SK-N-SH (cell line): ENCODE results near the gene MRPS34. TPM values are rescaled to one million over a fixed set of nuclear protein-coding genes. Genes with fewer than 3 reads are reported as not detected.

Experiments
- CTCF ChIA-PET: fragments of 300-600, 350-600 bp; formaldehyde crosslinking; extraction: SDS; loops from one replicate; lab custom pipeline; 2021; lab: Yijun Ruan, JAX
- POLR2A ChIA-PET: fragments of 350-600 bp; sonication (Branson Sonifier 250); formaldehyde crosslinking; extraction: SDS; loops from one replicate; lab custom pipeline; 2020; ENCODE audit warnings: antibody characterized with exemption, inconsistent platforms; lab: Yijun Ruan, JAX
- DNase-seq: peaks from one replicate; pipeline ENCODE4 v3.0.0; 2012
- H2AFZ ChIP-seq: fragments of 200-600 bp; sonication (generic); 2 replicates; pipeline ENCODE4 v1.8.1; 2016; ENCODE audit warnings: antibody characterized with exemption, mild to moderate bottlenecking, low read depth
- H3F3A ChIP-seq: fragments of 200-600 bp; sonication (generic); replicated peaks from 2 replicates; pipeline ENCODE3; 2016; ENCODE audit warnings: antibody characterized with exemption, mild to moderate bottlenecking; ENCODE audit not compliant: insufficient read depth
- H3K27ac ChIP-seq, 2 experiments: fragments of 200-500 bp in 1 of 2; fragments of 200-600 bp in 1 of 2; sonication (Bioruptor generic) in 1 of 2; sonication (generic), shearing (Covaris generic) in 1 of 2; 2 replicates each; pipeline versions ENCODE4 v1.5.1 to v1.6.1; 2014 to 2016; ENCODE audit warnings: low read depth in 2 of 2, inconsistent platforms in 1 of 2, low read length in 1 of 2, mild to moderate bottlenecking in 1 of 2, mixed read lengths in 1 of 2
- H3K27me3 ChIP-seq: fragments of 200-600 bp; sonication (generic), shearing (Covaris generic); 2 replicates; pipeline ENCODE4 v1.6.1; 2016; ENCODE audit warnings: mixed run types; ENCODE audit not compliant: insufficient read depth
- H3K36me3 ChIP-seq, 2 experiments: fragments of 200-500 bp in 1 of 2; fragments of 200-600 bp in 1 of 2; sonication (Bioruptor generic) in 1 of 2; sonication (generic) in 1 of 2; replicated peaks in 1 of 2; 2 replicates each; pipeline versions ENCODE3 to v1.5.1; 2014 to 2016; ENCODE audit warnings: low read length in 1 of 2, mild to moderate bottlenecking in 1 of 2; ENCODE audit not compliant: insufficient read depth in 2 of 2, control insufficient read depth in 1 of 2
- H3K4me1 ChIP-seq, 2 experiments: fragments of 200-500 bp in 1 of 2; fragments of 200-600 bp in 1 of 2; sonication (Bioruptor generic) in 1 of 2; sonication (generic), shearing (Covaris generic) in 1 of 2; 2 replicates each; pipeline versions ENCODE4 v1.5.1 to v1.6.1; 2014 to 2016; ENCODE audit warnings: low read depth in 1 of 2, low read length in 1 of 2, mixed run types in 1 of 2; ENCODE audit not compliant: insufficient read depth in 2 of 2, control insufficient read depth in 1 of 2
- H3K4me2 ChIP-seq: fragments of 200-600 bp; sonication (generic), shearing (Covaris generic); 2 replicates; pipeline ENCODE4 v1.6.1; 2017; ENCODE audit warnings: mixed run types
- H3K4me3 ChIP-seq, 2 experiments: fragments of 200-500 bp in 1 of 2; fragments of 200-600 bp in 1 of 2; sonication (Bioruptor generic) in 1 of 2; sonication (generic), shearing (Covaris generic) in 1 of 2; 2 replicates each; pipeline versions ENCODE4 v1.5.1 to v1.8.1; 2014 to 2016; ENCODE audit warnings: low read depth in 2 of 2, inconsistent platforms in 1 of 2, low read length in 1 of 2, mild to moderate bottlenecking in 1 of 2, mixed read lengths in 1 of 2, moderate library complexity in 1 of 2
- H3K79me2 ChIP-seq: fragments of 200-600 bp; sonication (generic); 2 replicates; pipeline ENCODE4 v1.8.1; 2017; ENCODE audit warnings: mild to moderate bottlenecking; ENCODE audit not compliant: insufficient read depth
- H3K9ac ChIP-seq: fragments of 200-600 bp; sonication (generic); 2 replicates; pipeline ENCODE4 v1.6.1; 2017; ENCODE audit warnings: mixed run types
- H3K9me2 ChIP-seq: fragments of 200-600 bp; sonication (generic); 2 replicates; pipeline ENCODE4 v1.6.1; 2017; ENCODE audit warnings: mixed run types
- H3K9me3 ChIP-seq: fragments of 200-600 bp; sonication (generic); 2 replicates; pipeline ENCODE4 v1.6.1; 2017; ENCODE audit warnings: mixed run types, mild to moderate bottlenecking, moderate library complexity
- H4K20me1 ChIP-seq: fragments of 200-600 bp; sonication (generic); 2 replicates; pipeline ENCODE4 v1.6.1; 2017; ENCODE audit warnings: mild to moderate bottlenecking, mixed run types; ENCODE audit not compliant: insufficient read depth
- CHD2 ChIP-seq: fragments of 150-350 bp; IDR thresholded peaks from 2 replicates; pipeline ENCODE4 v1.6.1; 2018; ENCODE audit warnings: low read length; ENCODE audit not compliant: partially characterized antibody
- FOXJ3 ChIP-seq: sonication (generic); formaldehyde crosslinking; IDR thresholded peaks from 2 replicates; pipeline ENCODE4 v1.5.1; 2020; ENCODE audit warnings: mild to moderate bottlenecking, missing genetic modification reagents
- GABPA ChIP-seq: IDR thresholded peaks from 2 replicates; pipeline ENCODE4 v1.4.0; 2012; ENCODE audit warnings: low read depth, mild to moderate bottlenecking
- GATA2 ChIP-seq: sonication (generic); formaldehyde crosslinking; IDR thresholded peaks from 2 replicates; pipeline ENCODE4 v1.5.0; 2020; ENCODE audit warnings: mild to moderate bottlenecking, missing genetic modification reagents
- JUND ChIP-seq: IDR thresholded peaks from 2 replicates; pipeline ENCODE4 v1.4.0; 2012
- POLR2AphosphoS5 ChIP-seq: IDR thresholded peaks from 2 replicates; pipeline ENCODE4 v1.6.1; 2012; ENCODE audit warnings: low read depth, low read length
- RFX5 ChIP-seq: IDR thresholded peaks from 2 replicates; pipeline ENCODE4 v1.6.1; 2012; ENCODE audit warnings: mild to moderate bottlenecking, improper control_type of control experiment, low read length
- RXRA ChIP-seq: IDR thresholded peaks from 2 replicates; pipeline ENCODE4 v1.4.0; 2012; ENCODE audit warnings: low read depth, mild to moderate bottlenecking, borderline replicate concordance
- SIN3A ChIP-seq: IDR thresholded peaks from 2 replicates; pipeline ENCODE4 v1.6.1; 2012; ENCODE audit warnings: low read depth, mild to moderate bottlenecking, low read length, moderate library complexity, borderline replicate concordance
- TEAD4 ChIP-seq: IDR thresholded peaks from 2 replicates; pipeline ENCODE4 v1.4.0; 2012; ENCODE audit warnings: mild to moderate bottlenecking, borderline replicate concordance; ENCODE audit not compliant: insufficient read depth
- WGBS: methylation state at CpG from one replicate; pipeline ENCODE4 v1.1.6; 2017; ENCODE audit warnings: low lambda C conversion rate; 5-methylcytosine and 5-hydroxymethylcytosine counted together
- polyA plus RNA-seq, 3 experiments: library from polyadenylated mRNA; depleted of rRNA; stranded (reverse); fragments of >200 nt; gene quantifications; 2 replicates each; pipeline ENCODE4 v1.2.3, GENCODE V29; 2012
- TF ChIP-seq, protein P1 (sequence below): IDR thresholded peaks from 2 replicates; pipeline ENCODE4 v1.4.0; 2012; ENCODE audit warnings: low read depth, borderline replicate concordance
- TF ChIP-seq, protein P2 (sequence below): fragments of 200-600 bp; sonication (generic); IDR thresholded peaks from 2 replicates; pipeline ENCODE4 v1.6.1; 2017; ENCODE audit warnings: antibody characterized with exemption, mild to moderate bottlenecking, moderate library complexity
- TF ChIP-seq, protein P3 (sequence below): IDR thresholded peaks from 2 replicates; pipeline ENCODE4; 2012

Gene MRPS34
- polyA plus RNA-seq, 1 of the 3 experiments (the other 2 are of a cell fraction) = 156 TPM

DNA sequence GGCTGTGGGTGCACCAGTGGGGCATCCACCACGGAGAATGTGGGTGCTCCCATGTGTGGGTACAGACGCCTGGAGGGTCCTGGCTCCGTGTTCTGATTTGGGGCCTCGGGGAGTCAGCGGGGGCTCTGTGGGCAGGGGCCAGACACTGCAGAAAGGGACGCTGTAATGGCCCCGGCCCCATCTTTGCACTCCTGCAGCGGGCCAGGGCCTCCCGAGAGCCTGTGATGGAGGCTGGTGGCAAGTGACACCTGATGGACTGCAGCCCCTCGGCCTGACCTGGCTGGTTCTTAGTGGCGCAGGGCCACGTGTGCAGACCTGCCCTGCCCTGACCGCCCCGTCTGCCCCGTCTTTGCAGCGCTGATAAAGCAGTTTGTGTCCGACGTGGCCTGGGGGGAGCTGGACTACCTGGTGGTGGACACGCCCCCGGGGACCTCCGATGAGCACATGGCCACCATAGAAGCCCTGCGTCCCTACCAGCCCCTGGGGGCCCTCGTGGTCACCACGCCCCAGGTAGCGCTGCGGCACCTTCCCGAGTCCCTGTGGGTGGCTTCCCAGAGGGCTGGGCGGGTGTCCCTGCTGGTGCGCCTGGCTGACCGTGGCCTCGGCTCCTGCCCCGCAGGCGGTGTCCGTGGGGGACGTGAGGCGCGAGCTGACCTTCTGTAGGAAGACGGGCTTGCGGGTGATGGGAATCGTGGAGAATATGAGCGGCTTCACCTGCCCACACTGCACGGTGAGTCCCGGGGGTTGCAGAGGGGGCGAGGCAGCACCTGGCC is 14.6 kb upstream of the MRPS34 start (continued):
- TF ChIP-seq GABPA = no peak
- TF ChIP-seq JUND = no peak

DNA sequence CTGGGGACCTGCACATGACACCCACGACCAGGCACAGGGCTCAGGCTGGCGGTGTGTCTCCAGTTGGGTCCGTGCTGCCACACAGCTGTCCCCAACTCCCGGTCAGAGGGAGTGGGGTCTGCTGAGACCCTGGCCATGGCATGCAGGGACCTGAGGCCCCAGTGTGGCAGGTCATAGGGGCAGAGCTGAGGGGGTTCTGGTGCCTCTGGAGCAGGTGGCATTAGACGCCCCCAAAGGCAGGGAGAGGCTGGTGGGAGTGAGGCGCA is 14.1 kb upstream of the MRPS34 start:
- no peaks in the 10 kb centered on the region for H3K9me3 ChIP-seq

DNA sequence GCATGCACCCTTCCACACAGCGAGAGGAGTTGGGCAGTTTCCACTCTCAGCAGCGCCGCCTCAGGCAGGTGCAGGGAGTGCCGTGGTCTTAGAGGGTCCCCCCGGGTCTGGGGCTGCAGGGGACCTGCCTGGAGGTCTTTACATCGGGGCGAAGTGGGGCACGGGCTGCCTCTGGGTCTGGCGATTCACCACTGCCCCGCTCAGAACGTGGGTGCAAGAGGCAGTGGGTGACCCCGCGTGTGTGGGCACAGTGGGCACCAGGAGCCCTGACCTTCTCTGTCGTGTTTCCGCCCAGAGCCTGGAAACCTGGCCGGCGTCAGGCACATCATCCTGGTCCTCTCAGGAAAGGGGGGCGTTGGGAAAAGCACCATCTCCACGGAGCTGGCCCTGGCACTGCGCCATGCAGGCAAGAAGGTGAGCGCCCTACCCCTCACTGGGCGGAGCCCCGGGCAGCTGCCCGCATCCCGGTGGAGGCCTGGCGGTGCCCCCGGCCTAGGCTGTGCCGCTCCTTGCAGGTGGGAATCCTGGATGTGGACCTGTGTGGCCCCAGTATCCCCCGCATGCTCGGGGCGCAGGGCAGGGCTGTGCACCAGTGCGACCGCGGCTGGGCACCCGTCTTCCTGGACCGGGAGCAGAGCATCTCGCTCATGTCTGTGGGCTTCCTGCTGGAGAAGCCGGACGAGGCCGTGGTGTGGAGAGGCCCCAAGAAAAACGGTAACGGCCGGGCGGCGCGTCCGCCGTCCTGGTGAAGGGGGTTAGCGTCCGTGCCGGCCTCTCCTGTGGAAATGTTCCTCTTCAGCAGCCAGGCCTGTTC is 13.5 kb upstream of the MRPS34 start:
- Histone ChIP-seq H3K4me1 (peaks cover 0 to 3% of the 10 kb centered on the region in 2 experiments; a peak in 1 of 4 replicates), H3K27ac (no peak overlapping the region), H3K4me2 (no peak overlapping the region), H3K79me2 (peaks cover 45% of the 10 kb centered on the region), H4K20me1 (peaks cover 6% of the 10 kb centered on the region; the same call in 1 of the 2 replicates), H2AFZ (no peak overlapping the region), H3K27me3 (no peaks in the 10 kb centered on the region), H3K36me3 (peaks cover 0 to 41% of the 10 kb centered on the region in 2 experiments), H3K9ac (no peak overlapping the region), H3F3A (peaks cover 3% of the 10 kb centered on the region), H3K9me2 (no peaks in the 10 kb centered on the region), H3K9me3 (no peaks in the 10 kb centered on the region), H3K4me3 (no peak overlapping the region)
- POLR2A ChIA-PET = no interaction called here
- TF ChIP-seq, protein P1, sequence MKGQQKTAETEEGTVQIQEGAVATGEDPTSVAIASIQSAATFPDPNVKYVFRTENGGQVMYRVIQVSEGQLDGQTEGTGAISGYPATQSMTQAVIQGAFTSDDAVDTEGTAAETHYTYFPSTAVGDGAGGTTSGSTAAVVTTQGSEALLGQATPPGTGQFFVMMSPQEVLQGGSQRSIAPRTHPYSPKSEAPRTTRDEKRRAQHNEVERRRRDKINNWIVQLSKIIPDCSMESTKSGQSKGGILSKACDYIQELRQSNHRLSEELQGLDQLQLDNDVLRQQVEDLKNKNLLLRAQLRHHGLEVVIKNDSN = no peak
- no peak for TF ChIP-seq RXRA
- no peak for TF ChIP-seq SIN3A
- TF ChIP-seq, protein P2, sequence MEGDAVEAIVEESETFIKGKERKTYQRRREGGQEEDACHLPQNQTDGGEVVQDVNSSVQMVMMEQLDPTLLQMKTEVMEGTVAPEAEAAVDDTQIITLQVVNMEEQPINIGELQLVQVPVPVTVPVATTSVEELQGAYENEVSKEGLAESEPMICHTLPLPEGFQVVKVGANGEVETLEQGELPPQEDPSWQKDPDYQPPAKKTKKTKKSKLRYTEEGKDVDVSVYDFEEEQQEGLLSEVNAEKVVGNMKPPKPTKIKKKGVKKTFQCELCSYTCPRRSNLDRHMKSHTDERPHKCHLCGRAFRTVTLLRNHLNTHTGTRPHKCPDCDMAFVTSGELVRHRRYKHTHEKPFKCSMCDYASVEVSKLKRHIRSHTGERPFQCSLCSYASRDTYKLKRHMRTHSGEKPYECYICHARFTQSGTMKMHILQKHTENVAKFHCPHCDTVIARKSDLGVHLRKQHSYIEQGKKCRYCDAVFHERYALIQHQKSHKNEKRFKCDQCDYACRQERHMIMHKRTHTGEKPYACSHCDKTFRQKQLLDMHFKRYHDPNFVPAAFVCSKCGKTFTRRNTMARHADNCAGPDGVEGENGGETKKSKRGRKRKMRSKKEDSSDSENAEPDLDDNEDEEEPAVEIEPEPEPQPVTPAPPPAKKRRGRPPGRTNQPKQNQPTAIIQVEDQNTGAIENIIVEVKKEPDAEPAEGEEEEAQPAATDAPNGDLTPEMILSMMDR = no peak
- no peak for TF ChIP-seq TEAD4
- TF ChIP-seq GATA2 (CRISPR knock-in tag) = no peak
- TF ChIP-seq POLR2AphosphoS5 = no peak
- TF ChIP-seq RFX5 = no peak
- TF ChIP-seq JUND = no peak
- TF ChIP-seq, protein P3, sequence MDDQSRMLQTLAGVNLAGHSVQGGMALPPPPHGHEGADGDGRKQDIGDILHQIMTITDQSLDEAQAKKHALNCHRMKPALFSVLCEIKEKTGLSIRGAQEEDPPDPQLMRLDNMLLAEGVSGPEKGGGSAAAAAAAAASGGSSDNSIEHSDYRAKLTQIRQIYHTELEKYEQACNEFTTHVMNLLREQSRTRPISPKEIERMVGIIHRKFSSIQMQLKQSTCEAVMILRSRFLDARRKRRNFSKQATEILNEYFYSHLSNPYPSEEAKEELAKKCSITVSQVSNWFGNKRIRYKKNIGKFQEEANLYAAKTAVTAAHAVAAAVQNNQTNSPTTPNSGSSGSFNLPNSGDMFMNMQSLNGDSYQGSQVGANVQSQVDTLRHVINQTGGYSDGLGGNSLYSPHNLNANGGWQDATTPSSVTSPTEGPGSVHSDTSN = no peak
- TF ChIP-seq CHD2 = no peak
- CTCF ChIA-PET = no interaction called here
- WGBS = 95% methylated on average over 13 of the region's 51 CpGs
- DNase-seq = no peak

More for the DNA sequence above, 14.1 kb upstream of the MRPS34 start:
- no peak overlapping the region for H3K9ac ChIP-seq
- no peak overlapping the region for H2AFZ ChIP-seq
- no peak for TF ChIP-seq FOXJ3 (CRISPR knock-in tag)
- no peaks in the 10 kb centered on the region; a peak in 1 of 4 replicates for H3K4me1 ChIP-seq
- no peak overlapping the region for H3K4me3 ChIP-seq
- no peak overlapping the region for H3K4me2 ChIP-seq
- no peaks in the 10 kb centered on the region for H3K9me2 ChIP-seq
- H3F3A ChIP-seq = peaks cover 3% of the 10 kb centered on the region
- H4K20me1 ChIP-seq = peaks cover 6% of the 10 kb centered on the region; the same call in 1 of the 2 replicates
- POLR2A ChIA-PET = no interaction called here
- no peak overlapping the region for H3K27ac ChIP-seq
- 60% methylated on average over 1 of the region's 6 CpGs for WGBS
- CTCF ChIA-PET = no interaction called here
- peaks cover 0 to 45% of the 10 kb centered on the region in 2 experiments for H3K36me3 ChIP-seq
- no peaks in the 10 kb centered on the region for H3K27me3 ChIP-seq
- DNase-seq = no peak
- peaks cover 41% of the 10 kb centered on the region for H3K79me2 ChIP-seq
